ENCODE measurements around the gene CTR9. TPM values are rescaled to one million over a fixed set of nuclear protein-coding genes. Genes with fewer than 3 reads are reported as not detected.
A peak's percentile ranks its signal among the peaks of the same experiment; 100 is the strongest.
"Not testable (repeated sequence)": the region's sequence is repeated elsewhere in the genome, so short reads cannot be mapped to it uniquely, and the experiment has no call there.

Gene CTR9
- total RNA-seq, 1 donor from 2014 or later = 42.9 TPM

GRCh38 chr11:10822491-10822890 lies 71.4 kb downstream of the CTR9 start:
- not testable (repeated sequence) for DNase-seq (ENCODE audit: low read depth)

GRCh38 chr11:10823152-10823579 lies 72.1 kb downstream of the CTR9 start:
- DNase-seq (ENCODE audit: low read depth) = peak; percentile 31

GRCh38 chr11:10824888-10825287 lies 73.8 kb downstream of the CTR9 start:
- DNase-seq (ENCODE audit: low read depth) = no peak

GRCh38 chr11:10828402-10828801 lies 77.4 kb downstream of the CTR9 start:
- no peak for DNase-seq (ENCODE audit: low read depth)

GRCh38 chr11:10829139-10829538 lies 78.1 kb downstream of the CTR9 start:
- DNase-seq (ENCODE audit: low read depth) = no peak

Other genes with a start within 250 kb of the CTR9 start
- 41.7 and 42.9 TPM in 2 replicates for gene RNF141, start 210.1 kb upstream of the CTR9 start, total RNA-seq
- 0.05 and 0.17 TPM in 2 replicates for gene LYVE1, start 182.6 kb upstream of the CTR9 start, total RNA-seq
- gene IRAG1, start 57.5 kb upstream of the CTR9 start, total RNA-seq = under 0.01 and 0.15 TPM in 2 replicates
- gene EIF4G2, start 57.7 kb downstream of the CTR9 start, total RNA-seq = 664 and 870 TPM in 2 replicates
- 16.3 and 32.8 TPM in 2 replicates for gene ZBED5, start 106.8 kb downstream of the CTR9 start, total RNA-seq

Data from renal cortical epithelial cell (primary cell).